K562 (cell line): Measurements from ENCODE around the gene KL. TPM values are rescaled to one million over a fixed set of nuclear protein-coding genes. Genes with fewer than 3 reads are reported as not detected.

Source experiments
- ATAC-seq: fragments of 200-7000 bp; cut with Tn5 transposase; 3 replicates; pipeline ENCODE4 v1.9.1; 2020; ENCODE audit warnings: moderate library complexity
- BruUV-seq: library from RNA; stranded (reverse); fragments of 400-500 nt; replicated peaks from 2 replicates; lab custom pipeline; 2021; lab: Mats Ljungman, UMichigan
- CTCF ChIA-PET: fragments of 300-600 bp; formaldehyde crosslinking; extraction: SDS; loops from one replicate; lab custom pipeline; 2021; ENCODE audit warnings: low intra/inter-chr PET ratio; lab: Yijun Ruan, JAX
- POLR2A ChIA-PET: fragments of 300-600, 350-650 bp; sonication (Branson Sonifier 250); formaldehyde crosslinking; extraction: SDS; loops from one replicate; lab custom pipeline; 2021; ENCODE audit warnings: antibody characterized with exemption, inconsistent platforms; lab: Yijun Ruan, JAX
- DNase-seq, 4 experiments: peaks; one replicate each; pipeline versions ENCODE4 v3.0.0 to v3.0.0-alpha.2; 2011 to 2018; ENCODE audit warnings: low spot score in 3 of 4, mixed read lengths in 3 of 4; ENCODE audit errors: extremely low read depth in 1 of 4
- FAIRE-seq: peaks from 2 replicates; lab custom pipeline; 2011; peaks lifted over from hg19 to GRCh38; lab: Jason Lieb, UNC
- H2AFZ ChIP-seq: 2 replicates; pipeline ENCODE4 v1.6.0; 2011; ENCODE audit warnings: low read depth, low read length, control low read depth, inconsistent platforms
- H3K27ac ChIP-seq: fragments of 200-600 bp; 3 replicates; pipeline ENCODE4 v1.8.0; 2011; ENCODE audit warnings: low read depth, mild to moderate bottlenecking, control low read depth, inconsistent platforms, low read length, moderate library complexity, mixed read lengths; ENCODE audit errors: extremely low read depth
- H3K27me3 ChIP-seq, 2 experiments: fragments of 300-600 bp in 1 of 2; 2 replicates in 1 of 2; 3 replicates in 1 of 2; pipeline versions ENCODE4 v1.6.0 to v1.8.0; 2011; ENCODE audit warnings: inconsistent platforms in 2 of 2, low read length in 2 of 2, mild to moderate bottlenecking in 1 of 2, mixed read lengths in 1 of 2, moderate library complexity in 1 of 2; ENCODE audit not compliant: control insufficient read depth in 2 of 2, insufficient read depth in 2 of 2
- H3K36me3 ChIP-seq: fragments of 300-600 bp; 3 replicates; pipeline ENCODE4 v1.8.0; 2011; ENCODE audit warnings: mild to moderate bottlenecking, low read length, inconsistent platforms; ENCODE audit not compliant: control insufficient read depth, insufficient read depth
- H3K4me1 ChIP-seq, 2 experiments: fragments of 200-600 bp in 1 of 2; replicated peaks in 1 of 2; 2 replicates in 1 of 2; 3 replicates in 1 of 2; pipeline versions ENCODE4 v1.5.1 to v1.8.0; 2011; ENCODE audit warnings: inconsistent platforms in 2 of 2, low read length in 2 of 2, mild to moderate bottlenecking in 1 of 2, mixed read lengths in 1 of 2, moderate library complexity in 1 of 2; ENCODE audit not compliant: control insufficient read depth in 2 of 2, insufficient read depth in 2 of 2
- H3K4me2 ChIP-seq: 2 replicates; pipeline ENCODE4 v1.6.1; 2011; ENCODE audit warnings: low read length, control low read depth, inconsistent platforms, mixed read lengths; ENCODE audit not compliant: insufficient read depth
- H3K4me3 ChIP-seq: fragments of 200-600 bp; sonication (generic), shearing (Covaris generic); 2 replicates; pipeline ENCODE4 v1.5.1; 2016; ENCODE audit warnings: control low read depth, inconsistent platforms
- H3K79me2 ChIP-seq: fragments of 200-600 bp; 3 replicates; pipeline ENCODE4 v1.8.0; 2011; ENCODE audit warnings: low read length, inconsistent platforms; ENCODE audit not compliant: control insufficient read depth, insufficient read depth
- H3K9ac ChIP-seq, 2 experiments: 2 replicates each; pipeline versions ENCODE4 v1.6.0 to v1.6.1; 2011; ENCODE audit warnings: low read depth in 2 of 2, low read length in 2 of 2, control low read depth in 1 of 2, inconsistent platforms in 1 of 2, mild to moderate bottlenecking in 1 of 2, mixed read lengths in 1 of 2; ENCODE audit not compliant: insufficient read depth in 1 of 2
- H3K9me1 ChIP-seq: one replicate; pipeline ENCODE4 v1.6.0; 2011; ENCODE audit warnings: inconsistent platforms, mild to moderate bottlenecking, low read length, moderate library complexity; ENCODE audit not compliant: control insufficient read depth, insufficient read depth
- H3K9me3 ChIP-seq: replicated peaks from 2 replicates; pipeline ENCODE4 v1.5.1; 2011; ENCODE audit warnings: low read depth, low read length, inconsistent platforms; ENCODE audit not compliant: control insufficient read depth, insufficient read depth
- H4K20me1 ChIP-seq: replicated peaks from 2 replicates; pipeline ENCODE4 v1.6.1; 2011; ENCODE audit warnings: low read length, inconsistent platforms, mixed read lengths; ENCODE audit not compliant: control insufficient read depth, insufficient read depth
- ATF7 ChIP-seq: fragments of 450-650 bp; IDR thresholded peaks from 2 replicates; pipeline ENCODE4 v1.7.1; 2014; ENCODE audit warnings: mild to moderate bottlenecking, moderate library complexity
- CTBP1 ChIP-seq: fragments of 450-650 bp; IDR thresholded peaks from 2 replicates; pipeline ENCODE4 v1.6.1; 2016; ENCODE audit warnings: borderline replicate concordance
- DIDO1 ChIP-seq: fragments of 450-650 bp; IDR thresholded peaks from 2 replicates; pipeline ENCODE4 v1.6.1; 2016; ENCODE audit warnings: low read depth, missing biosample characterization, missing genetic modification characterization
- FOXK2 ChIP-seq, 2 experiments: fragments of 450-650 bp; IDR thresholded peaks in 1 of 2; conservative IDR thresholded peaks in 1 of 2; 2 replicates each; pipeline ENCODE4 v1.6.1; 2016; ENCODE audit warnings: low read depth in 2 of 2, mild to moderate bottlenecking in 1 of 2
- GABPB1 ChIP-seq: sonication (generic); formaldehyde crosslinking; IDR thresholded peaks from 2 replicates; pipeline ENCODE4 v1.8.0; 2022; ENCODE audit warnings: mild to moderate bottlenecking, missing genetic modification reagents
- GTF2A2 ChIP-seq: IDR thresholded peaks from 2 replicates; pipeline ENCODE4 v1.6.1; 2016; ENCODE audit warnings: mild to moderate bottlenecking, missing genetic modification characterization, missing compliant biosample characterization
- HSF4 ChIP-seq: fragments of 250-450 bp; sonication (Bioruptor Pico); IDR thresholded peaks from 2 replicates; pipeline ENCODE4 v2.1.2; 2022; ENCODE audit warnings: mild to moderate bottlenecking, moderate library complexity, borderline replicate concordance
- MCM2 ChIP-seq: fragments of 450-650 bp; IDR thresholded peaks from 2 replicates; pipeline ENCODE4 v1.6.1; 2017; ENCODE audit warnings: low read depth, mild to moderate bottlenecking
- MEIS2 ChIP-seq: fragments of 450-650 bp; IDR thresholded peaks from 2 replicates; pipeline ENCODE4 v1.6.1; 2014; ENCODE audit warnings: mild to moderate bottlenecking; ENCODE audit not compliant: partially characterized antibody
- POLR2B ChIP-seq: fragments of 450-650 bp; IDR thresholded peaks from 2 replicates; pipeline ENCODE4 v1.6.1; 2018; ENCODE audit warnings: low read depth; ENCODE audit not compliant: partially characterized antibody
- POLR2G ChIP-seq: fragments of 200-400 bp; formaldehyde crosslinking; IDR thresholded peaks from 2 replicates; pipeline ENCODE4 v1.6.1; 2017; ENCODE audit warnings: low read depth, mild to moderate bottlenecking, antibody characterized with exemption, low read length, moderate library complexity
- TAL1 ChIP-seq: fragments of 450-650 bp; IDR thresholded peaks from 2 replicates; pipeline ENCODE4 v1.6.1; 2016; ENCODE audit warnings: mild to moderate bottlenecking
- ZNF12 ChIP-seq: sonication (generic); formaldehyde crosslinking; IDR thresholded peaks from 2 replicates; pipeline ENCODE4 v1.4.0; 2020; ENCODE audit warnings: mild to moderate bottlenecking, missing genetic modification reagents
- ZNF586 ChIP-seq: fragments of 450-650 bp; formaldehyde crosslinking; conservative IDR thresholded peaks from 2 replicates; pipeline ENCODE4 v1.4.0; 2020; ENCODE audit warnings: mild to moderate bottlenecking, moderate library complexity
- WGBS: fragments of 100-300 bp; shearing (Covaris generic); methylation state at CpG from one replicate; pipeline ENCODE4 v1.1.6; 2016; ENCODE audit warnings: low coverage, mixed read lengths; ENCODE audit not compliant: insufficient coverage; ENCODE audit errors: missing lambda C conversion rate; 5-methylcytosine and 5-hydroxymethylcytosine counted together
- in situ Hi-C: fragments of 300-500 bp; cut with MboI; formaldehyde crosslinking; loops from 4 replicates; pipeline ENCODE4 v1.15.0; 2018; ENCODE audit warnings: inconsistent platforms, mixed read lengths
- intact Hi-C: fragments of 100-400 bp; cut with micrococcal nuclease; formaldehyde crosslinking; loops from 2 replicates; pipeline ENCODE4 v1.14.2; 2022
- polyA plus RNA-seq, 8 experiments: library from polyadenylated mRNA; depleted of rRNA in 4 of 8; stranded (reverse) in 5 of 8; unstranded in 3 of 8; fragments of >200 nt; fragmentation: Nextera tagmentation in 2 of 8; fragmentation: Illumina TruSeq in 1 of 8; extraction: Ambion mirVana in 2 of 8; extraction: Trizol in 1 of 8; gene quantifications; 2 replicates each; pipeline versions ENCODE4 v1.2.1 to v1.2.3, GENCODE V29; 2011 to 2014; ENCODE audit warnings: inconsistent platforms in 1 of 8, missing spikeins in 1 of 8
- total RNA-seq, 7 experiments: library from RNA; depleted of rRNA in 6 of 7; stranded (reverse); fragments of >200 nt in 6 of 7; fragmentation: Illumina TruSeq in 2 of 7; extraction: Trizol in 2 of 7; gene quantifications; 2 replicates each; pipeline versions ENCODE4 v1.2.1 to v1.2.3, GENCODE V29; 2011 to 2021; ENCODE audit warnings: low replicate concordance in 1 of 7
- TF ChIP-seq, protein P1 (sequence below): fragments of 250-450 bp; sonication (Bioruptor Pico); IDR thresholded peaks from 2 replicates; pipeline ENCODE4 v1.5.0; 2022; ENCODE audit warnings: mild to moderate bottlenecking
- TF ChIP-seq, protein P2 (sequence below): sonication (generic); formaldehyde crosslinking; IDR thresholded peaks from 2 replicates; pipeline ENCODE4 v1.8.0; 2022; ENCODE audit warnings: mild to moderate bottlenecking, missing genetic modification reagents
- TF ChIP-seq, protein P3 (sequence below): fragments of 250-450 bp; sonication (Bioruptor Pico); IDR thresholded peaks from 2 replicates; pipeline ENCODE4 v1.4.0; 2020; ENCODE audit warnings: mild to moderate bottlenecking
- TF ChIP-seq, protein P4 (sequence below): IDR thresholded peaks from 3 replicates; pipeline ENCODE4 v1.6.1; 2011; ENCODE audit warnings: borderline replicate concordance, mild to moderate bottlenecking; ENCODE audit not compliant: insufficient read length, insufficient read depth

Gene KL
- total and polyA plus RNA-seq, 9 of the 15 experiments (the other 6 are each of a cell fraction or from before 2014, with no cell fraction given) = not detected

DNA sequence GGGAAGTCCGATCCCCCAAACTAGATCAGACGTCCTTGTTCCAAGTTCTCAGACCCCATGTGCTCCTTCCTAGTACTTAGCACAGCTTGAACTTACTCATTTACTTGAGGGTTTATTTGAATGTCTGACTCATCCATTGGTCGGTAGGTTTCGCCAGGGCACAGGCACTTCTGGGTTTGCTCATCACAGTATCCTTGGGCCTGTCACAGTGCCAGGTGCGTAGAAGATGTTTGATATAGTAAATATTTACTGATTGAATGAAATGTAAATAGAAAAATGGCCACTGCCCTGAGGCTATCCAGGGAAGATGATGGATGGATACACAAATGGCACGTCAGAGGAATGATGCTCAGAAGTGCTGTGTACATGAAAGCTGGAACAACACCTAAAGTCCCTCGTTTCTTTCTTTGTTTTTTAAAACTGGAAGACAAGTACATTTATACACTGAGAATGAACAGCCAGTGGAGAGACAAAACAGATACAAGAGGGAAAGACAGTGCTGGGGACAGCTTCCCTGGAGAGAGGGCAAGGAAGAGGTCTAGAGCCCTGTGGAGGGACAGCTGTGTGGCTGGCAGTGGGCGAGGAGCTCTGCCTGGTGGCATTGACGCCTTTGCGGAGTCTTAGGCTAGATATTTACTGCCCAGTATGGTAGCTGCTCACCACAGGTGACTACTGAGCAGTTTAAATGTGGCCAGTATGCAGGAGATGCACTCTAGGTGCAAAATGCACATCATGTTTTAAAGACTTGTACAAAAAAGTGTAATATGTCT is 31.2 kb upstream of the KL start:
- Histone ChIP-seq H3K27ac (no peak overlapping the region), H3K36me3 (no peaks in the 10 kb centered on the region), H3K9me1 (no peaks in the 10 kb centered on the region), H3K79me2 (no peaks in the 10 kb centered on the region), H2AFZ (no peak overlapping the region), H3K4me3 (no peak overlapping the region), H3K4me1 (no peaks in the 10 kb centered on the region), H3K9me3 (no peaks in the 10 kb centered on the region), H3K9ac (no peak overlapping the region), H3K27me3 (peaks cover 0 to 3% of the 10 kb centered on the region in 2 experiments; a peak in 1 of 5 replicates), H4K20me1 (no peaks in the 10 kb centered on the region), H3K4me2 (no peak overlapping the region)
- DNase-seq (no peak), FAIRE-seq (no peak), ATAC-seq (no peak)
- in situ Hi-C loops (no loop called here), intact Hi-C loops (no loop called here)
- ChIA-PET POLR2A (interaction anchor here (1.2 kb wide), 1 partner anchor 17 kb away, joined by 5 read pairs; no protein-coding TSS in a partner anchor), CTCF (no interaction called here)
- no TSS peak for BruUV-seq
- 0% methylated on average over 10 of the region's 10 CpGs for WGBS
- TF ChIP-seq, protein P1, sequence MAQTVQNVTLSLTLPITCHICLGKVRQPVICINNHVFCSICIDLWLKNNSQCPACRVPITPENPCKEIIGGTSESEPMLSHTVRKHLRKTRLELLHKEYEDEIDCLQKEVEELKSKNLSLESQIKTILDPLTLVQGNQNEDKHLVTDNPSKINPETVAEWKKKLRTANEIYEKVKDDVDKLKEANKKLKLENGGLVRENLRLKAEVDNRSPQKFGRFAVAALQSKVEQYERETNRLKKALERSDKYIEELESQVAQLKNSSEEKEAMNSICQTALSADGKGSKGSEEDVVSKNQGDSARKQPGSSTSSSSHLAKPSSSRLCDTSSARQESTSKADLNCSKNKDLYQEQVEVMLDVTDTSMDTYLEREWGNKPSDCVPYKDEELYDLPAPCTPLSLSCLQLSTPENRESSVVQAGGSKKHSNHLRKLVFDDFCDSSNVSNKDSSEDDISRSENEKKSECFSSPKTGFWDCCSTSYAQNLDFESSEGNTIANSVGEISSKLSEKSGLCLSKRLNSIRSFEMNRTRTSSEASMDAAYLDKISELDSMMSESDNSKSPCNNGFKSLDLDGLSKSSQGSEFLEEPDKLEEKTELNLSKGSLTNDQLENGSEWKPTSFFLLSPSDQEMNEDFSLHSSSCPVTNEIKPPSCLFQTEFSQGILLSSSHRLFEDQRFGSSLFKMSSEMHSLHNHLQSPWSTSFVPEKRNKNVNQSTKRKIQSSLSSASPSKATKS (CRISPR knock-in tag) = no peak
- TF ChIP-seq, protein P2, sequence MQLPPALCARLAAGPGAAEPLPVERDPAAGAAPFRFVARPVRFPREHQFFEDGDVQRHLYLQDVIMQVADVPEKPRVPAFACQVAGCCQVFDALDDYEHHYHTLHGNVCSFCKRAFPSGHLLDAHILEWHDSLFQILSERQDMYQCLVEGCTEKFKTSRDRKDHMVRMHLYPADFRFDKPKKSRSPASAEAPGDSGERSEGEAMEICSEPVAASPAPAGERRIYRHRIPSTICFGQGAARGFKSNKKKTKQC = no peak
- TF ChIP-seq MEIS2 (no peak), GABPB1 (CRISPR knock-in tag) (no peak), POLR2G (no peak), ZNF586 (no peak), HSF4 (CRISPR knock-in tag) (no peak), DIDO1 (no peak), CTBP1 (no peak), FOXK2 (conservative IDR thresholded peaks at IDR 0.05 in 1 of 2, IDR thresholded peaks at IDR 0.05 in 1 of 2; ENCODE audit: low read depth in 2 of 2) (no peak), TAL1 (no peak), POLR2B (no peak), MCM2 (no peak), ATF7 (no peak), ZNF12 (CRISPR knock-in tag) (no peak), GTF2A2 (tag) (no peak)
- TF ChIP-seq, protein P3, sequence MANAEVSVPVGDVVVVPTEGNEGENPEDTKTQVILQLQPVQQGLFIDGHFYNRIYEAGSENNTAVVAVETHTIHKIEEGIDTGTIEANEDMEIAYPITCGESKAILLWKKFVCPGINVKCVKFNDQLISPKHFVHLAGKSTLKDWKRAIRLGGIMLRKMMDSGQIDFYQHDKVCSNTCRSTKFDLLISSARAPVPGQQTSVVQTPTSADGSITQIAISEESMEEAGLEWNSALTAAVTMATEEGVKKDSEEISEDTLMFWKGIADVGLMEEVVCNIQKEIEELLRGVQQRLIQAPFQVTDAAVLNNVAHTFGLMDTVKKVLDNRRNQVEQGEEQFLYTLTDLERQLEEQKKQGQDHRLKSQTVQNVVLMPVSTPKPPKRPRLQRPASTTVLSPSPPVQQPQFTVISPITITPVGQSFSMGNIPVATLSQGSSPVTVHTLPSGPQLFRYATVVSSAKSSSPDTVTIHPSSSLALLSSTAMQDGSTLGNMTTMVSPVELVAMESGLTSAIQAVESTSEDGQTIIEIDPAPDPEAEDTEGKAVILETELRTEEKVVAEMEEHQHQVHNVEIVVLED (CRISPR knock-in tag) = no peak
- TF ChIP-seq, protein P4, sequence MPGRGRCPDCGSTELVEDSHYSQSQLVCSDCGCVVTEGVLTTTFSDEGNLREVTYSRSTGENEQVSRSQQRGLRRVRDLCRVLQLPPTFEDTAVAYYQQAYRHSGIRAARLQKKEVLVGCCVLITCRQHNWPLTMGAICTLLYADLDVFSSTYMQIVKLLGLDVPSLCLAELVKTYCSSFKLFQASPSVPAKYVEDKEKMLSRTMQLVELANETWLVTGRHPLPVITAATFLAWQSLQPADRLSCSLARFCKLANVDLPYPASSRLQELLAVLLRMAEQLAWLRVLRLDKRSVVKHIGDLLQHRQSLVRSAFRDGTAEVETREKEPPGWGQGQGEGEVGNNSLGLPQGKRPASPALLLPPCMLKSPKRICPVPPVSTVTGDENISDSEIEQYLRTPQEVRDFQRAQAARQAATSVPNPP = no peak
